GM19395 (cell line): ENCODE measurements around the gene PRR12.
A peak's percentile ranks its signal among the peaks of the same experiment; 100 is the strongest.

Experiments
- ATAC-seq: cut with Tn5 transposase; IDR thresholded peaks from one replicate; pipeline ENCODE4 v1.9.1; 2021; ENCODE audit warnings: mild to moderate bottlenecking, moderate library complexity; ENCODE audit not compliant: unreplicated experiment

The PRR12 gene

GRCh38 chr19:49664171-49665035 lies 73.4 kb downstream of the PRR12 start:
- peak; percentile 4 for ATAC-seq

- ATAC-seq = peak; percentile 1
Measured at GRCh38 chr19:49665036-49665350, 74.0 kb downstream of the PRR12 start.

- peak; percentile 77 for ATAC-seq
Measured at GRCh38 chr19:49665351-49666119, 74.6 kb downstream of the PRR12 start, which contains the start of the genes BCL2L12 and IRF3. Gene BCL2L12 (plus strand): TSS chr19:49665933. CDS start chr19:49666693, 760 bp downstream. Gene IRF3 (minus strand): TSS chr19:49665857. CDS start chr19:49664838, 1,019 bp downstream.

- ATAC-seq = peak; percentile 17
Measured at GRCh38 chr19:49666120-49666444, 75.1 kb downstream of the PRR12 start.

GRCh38 chr19:49667473-49667872 lies 76.5 kb downstream of the PRR12 start:
- ATAC-seq = no peak

GRCh38 chr19:49669516-49669915 lies 78.5 kb downstream of the PRR12 start:
- no peak for ATAC-seq

GRCh38 chr19:49672131-49672919 lies 81.3 kb downstream of the PRR12 start:
- ATAC-seq = no peak
